ENCODE results near the gene CD180.

CD180 gene

DNA sequence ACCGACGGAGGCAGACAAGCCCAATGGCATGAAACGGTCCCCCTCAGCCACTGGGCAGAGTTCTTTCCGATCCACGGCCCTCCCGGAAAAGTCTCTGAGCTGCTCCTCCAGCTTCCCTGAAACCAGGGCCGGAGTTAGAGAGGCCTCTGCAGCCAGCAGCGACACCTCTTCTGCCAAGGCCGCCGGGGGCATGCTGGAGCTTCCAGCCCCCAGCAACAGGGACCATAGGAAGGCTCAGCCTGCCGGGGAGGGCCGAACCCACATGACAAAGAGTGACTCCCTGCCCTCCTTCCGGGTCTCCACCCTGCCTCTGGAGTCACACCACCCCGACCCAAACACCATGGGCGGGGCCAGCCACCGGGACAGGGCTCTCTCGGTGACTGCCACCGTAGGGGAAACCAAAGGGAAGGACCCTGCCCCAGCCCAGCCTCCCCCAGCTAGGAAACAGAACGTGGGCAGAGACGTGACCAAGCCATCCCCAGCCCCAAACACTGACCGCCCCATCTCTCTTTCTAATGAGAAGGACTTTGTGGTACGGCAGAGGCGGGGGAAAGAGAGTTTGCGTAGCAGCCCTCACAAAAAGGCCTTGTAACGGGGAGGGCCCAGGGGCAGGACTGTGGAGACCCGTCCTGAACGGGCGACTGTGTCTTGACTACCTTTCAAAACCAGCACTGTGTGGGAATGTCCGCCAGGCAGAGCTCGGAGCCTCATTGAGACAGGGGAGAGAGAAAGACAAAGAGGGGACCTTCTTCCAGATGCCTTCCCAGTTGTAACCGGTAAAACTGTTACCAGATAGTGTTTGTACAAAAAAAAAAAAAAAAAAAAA is 29.9 kb downstream of the CD180 start:
- TF ChIP-seq TAF1 (IDR thresholded peaks at IDR 0.05; ENCODE audit: borderline replicate concordance, insufficient read depth, low read length) = no peak
- TF ChIP-seq SIN3A (IDR thresholded peaks at IDR 0.05; ENCODE audit: borderline replicate concordance, insufficient read depth, low read length) = no peak
- no peak for TF ChIP-seq POLR2AphosphoS5 (IDR thresholded peaks at IDR 0.05; ENCODE audit: low read depth, low read length)
- TF ChIP-seq, protein P1, sequence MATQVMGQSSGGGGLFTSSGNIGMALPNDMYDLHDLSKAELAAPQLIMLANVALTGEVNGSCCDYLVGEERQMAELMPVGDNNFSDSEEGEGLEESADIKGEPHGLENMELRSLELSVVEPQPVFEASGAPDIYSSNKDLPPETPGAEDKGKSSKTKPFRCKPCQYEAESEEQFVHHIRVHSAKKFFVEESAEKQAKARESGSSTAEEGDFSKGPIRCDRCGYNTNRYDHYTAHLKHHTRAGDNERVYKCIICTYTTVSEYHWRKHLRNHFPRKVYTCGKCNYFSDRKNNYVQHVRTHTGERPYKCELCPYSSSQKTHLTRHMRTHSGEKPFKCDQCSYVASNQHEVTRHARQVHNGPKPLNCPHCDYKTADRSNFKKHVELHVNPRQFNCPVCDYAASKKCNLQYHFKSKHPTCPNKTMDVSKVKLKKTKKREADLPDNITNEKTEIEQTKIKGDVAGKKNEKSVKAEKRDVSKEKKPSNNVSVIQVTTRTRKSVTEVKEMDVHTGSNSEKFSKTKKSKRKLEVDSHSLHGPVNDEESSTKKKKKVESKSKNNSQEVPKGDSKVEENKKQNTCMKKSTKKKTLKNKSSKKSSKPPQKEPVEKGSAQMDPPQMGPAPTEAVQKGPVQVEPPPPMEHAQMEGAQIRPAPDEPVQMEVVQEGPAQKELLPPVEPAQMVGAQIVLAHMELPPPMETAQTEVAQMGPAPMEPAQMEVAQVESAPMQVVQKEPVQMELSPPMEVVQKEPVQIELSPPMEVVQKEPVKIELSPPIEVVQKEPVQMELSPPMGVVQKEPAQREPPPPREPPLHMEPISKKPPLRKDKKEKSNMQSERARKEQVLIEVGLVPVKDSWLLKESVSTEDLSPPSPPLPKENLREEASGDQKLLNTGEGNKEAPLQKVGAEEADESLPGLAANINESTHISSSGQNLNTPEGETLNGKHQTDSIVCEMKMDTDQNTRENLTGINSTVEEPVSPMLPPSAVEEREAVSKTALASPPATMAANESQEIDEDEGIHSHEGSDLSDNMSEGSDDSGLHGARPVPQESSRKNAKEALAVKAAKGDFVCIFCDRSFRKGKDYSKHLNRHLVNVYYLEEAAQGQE (IDR thresholded peaks at IDR 0.05; ENCODE audit: insufficient read depth in 1 of 2, low read depth in 2 of 2, low read length in 2 of 2) = no peak
- TF ChIP-seq FOXP2 (optimal IDR thresholded peaks at IDR 0.05; ENCODE audit: borderline replicate concordance, extremely low read depth, extremely low read length, insufficient read depth) = no peak

DNA sequence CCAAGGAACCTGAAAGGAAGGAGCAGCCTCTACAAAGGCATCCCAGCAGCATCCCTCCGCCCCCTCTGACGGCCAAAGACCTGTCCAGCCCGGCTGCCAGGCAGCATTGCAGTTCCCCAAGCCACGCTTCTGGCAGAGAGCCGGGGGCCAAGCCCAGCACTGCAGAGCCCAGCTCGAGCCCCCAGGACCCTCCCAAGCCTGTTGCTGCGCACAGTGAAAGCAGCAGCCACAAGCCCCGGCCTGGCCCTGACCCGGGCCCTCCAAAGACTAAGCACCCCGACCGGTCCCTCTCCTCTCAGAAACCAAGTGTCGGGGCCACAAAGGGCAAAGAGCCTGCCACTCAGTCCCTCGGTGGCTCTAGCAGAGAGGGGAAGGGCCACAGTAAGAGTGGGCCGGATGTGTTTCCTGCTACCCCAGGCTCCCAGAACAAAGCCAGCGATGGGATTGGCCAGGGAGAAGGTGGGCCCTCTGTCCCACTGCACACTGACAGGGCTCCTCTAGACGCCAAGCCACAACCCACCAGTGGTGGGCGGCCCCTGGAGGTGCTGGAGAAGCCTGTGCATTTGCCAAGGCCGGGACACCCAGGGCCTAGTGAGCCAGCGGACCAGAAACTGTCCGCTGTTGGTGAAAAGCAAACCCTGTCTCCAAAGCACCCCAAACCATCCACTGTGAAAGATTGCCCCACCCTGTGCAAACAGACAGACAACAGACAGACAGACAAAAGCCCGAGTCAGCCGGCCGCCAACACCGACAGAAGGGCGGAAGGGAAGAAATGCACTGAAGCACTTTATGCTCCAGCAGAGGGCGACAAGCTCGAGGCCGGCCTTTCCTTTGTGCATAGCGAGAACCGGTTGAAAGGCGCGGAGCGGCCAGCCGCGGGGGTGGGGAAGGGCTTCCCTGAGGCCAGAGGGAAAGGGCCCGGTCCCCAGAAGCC is 30.8 kb downstream of the CD180 start:
- TF ChIP-seq TAF1 (IDR thresholded peaks at IDR 0.05; ENCODE audit: borderline replicate concordance, insufficient read depth, low read length) = no peak
- TF ChIP-seq, protein P1 (IDR thresholded peaks at IDR 0.05; ENCODE audit: insufficient read depth in 1 of 2, low read depth in 2 of 2, low read length in 2 of 2) = no peak
- TF ChIP-seq POLR2AphosphoS5 (IDR thresholded peaks at IDR 0.05; ENCODE audit: low read depth, low read length) = no peak
- no peak for TF ChIP-seq SIN3A (IDR thresholded peaks at IDR 0.05; ENCODE audit: borderline replicate concordance, insufficient read depth, low read length)
- TF ChIP-seq FOXP2 (optimal IDR thresholded peaks at IDR 0.05; ENCODE audit: borderline replicate concordance, extremely low read depth, extremely low read length, insufficient read depth) = no peak

DNA sequence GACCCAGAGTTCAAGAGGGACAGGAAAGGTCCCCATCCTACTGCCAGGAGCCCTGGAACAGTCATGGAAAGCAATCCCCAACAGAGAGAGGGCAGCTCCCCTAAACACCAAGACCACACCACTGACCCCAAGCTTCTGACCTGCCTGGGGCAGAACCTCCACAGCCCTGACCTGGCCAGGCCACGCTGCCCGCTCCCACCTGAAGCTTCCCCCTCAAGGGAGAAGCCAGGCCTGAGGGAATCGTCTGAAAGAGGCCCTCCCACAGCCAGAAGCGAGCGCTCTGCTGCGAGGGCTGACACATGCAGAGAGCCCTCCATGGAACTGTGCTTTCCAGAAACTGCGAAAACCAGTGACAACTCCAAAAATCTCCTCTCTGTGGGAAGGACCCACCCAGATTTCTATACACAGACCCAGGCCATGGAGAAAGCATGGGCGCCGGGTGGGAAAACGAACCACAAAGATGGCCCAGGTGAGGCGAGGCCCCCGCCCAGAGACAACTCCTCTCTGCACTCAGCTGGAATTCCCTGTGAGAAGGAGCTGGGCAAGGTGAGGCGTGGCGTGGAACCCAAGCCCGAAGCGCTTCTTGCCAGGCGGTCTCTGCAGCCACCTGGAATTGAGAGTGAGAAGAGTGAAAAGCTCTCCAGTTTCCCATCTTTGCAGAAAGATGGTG is 31.6 kb downstream of the CD180 start:
- TF ChIP-seq POLR2AphosphoS5 (IDR thresholded peaks at IDR 0.05; ENCODE audit: low read depth, low read length) (no peak), TAF1 (IDR thresholded peaks at IDR 0.05; ENCODE audit: borderline replicate concordance, insufficient read depth, low read length) (no peak), SIN3A (IDR thresholded peaks at IDR 0.05; ENCODE audit: borderline replicate concordance, insufficient read depth, low read length) (no peak), FOXP2 (optimal IDR thresholded peaks at IDR 0.05; ENCODE audit: borderline replicate concordance, extremely low read depth, extremely low read length, insufficient read depth) (no peak)
- TF ChIP-seq, protein P1 (IDR thresholded peaks at IDR 0.05; ENCODE audit: insufficient read depth in 1 of 2, low read depth in 2 of 2, low read length in 2 of 2) = no peak

DNA sequence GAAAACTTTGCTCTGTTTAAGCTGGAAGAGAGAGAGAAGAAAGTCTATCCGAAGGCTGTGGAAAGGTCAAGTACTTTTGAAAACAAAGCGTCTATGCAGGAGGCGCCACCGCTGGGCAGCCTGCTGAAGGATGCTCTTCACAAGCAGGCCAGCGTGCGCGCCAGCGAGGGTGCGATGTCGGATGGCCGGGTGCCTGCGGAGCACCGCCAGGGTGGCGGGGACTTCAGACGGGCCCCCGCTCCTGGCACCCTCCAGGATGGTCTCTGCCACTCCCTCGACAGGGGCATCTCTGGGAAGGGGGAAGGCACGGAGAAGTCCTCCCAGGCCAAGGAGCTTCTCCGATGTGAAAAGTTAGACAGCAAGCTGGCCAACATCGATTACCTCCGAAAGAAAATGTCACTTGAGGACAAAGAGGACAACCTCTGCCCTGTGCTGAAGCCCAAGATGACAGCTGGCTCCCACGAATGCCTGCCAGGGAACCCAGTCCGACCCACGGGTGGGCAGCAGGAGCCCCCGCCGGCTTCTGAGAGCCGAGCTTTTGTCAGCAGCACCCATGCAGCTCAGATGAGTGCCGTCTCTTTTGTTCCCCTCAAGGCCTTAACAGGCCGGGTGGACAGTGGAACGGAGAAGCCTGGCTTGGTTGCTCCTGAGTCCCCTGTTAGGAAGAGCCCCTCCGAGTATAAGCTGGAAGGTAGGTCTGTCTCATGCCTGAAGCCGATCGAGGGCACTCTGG is 32.6 kb downstream of the CD180 start:
- TF ChIP-seq POLR2AphosphoS5 (IDR thresholded peaks at IDR 0.05; ENCODE audit: low read depth, low read length) = no peak
- no peak for TF ChIP-seq TAF1 (IDR thresholded peaks at IDR 0.05; ENCODE audit: borderline replicate concordance, insufficient read depth, low read length)
- TF ChIP-seq, protein P1 (IDR thresholded peaks at IDR 0.05; ENCODE audit: insufficient read depth in 1 of 2, low read depth in 2 of 2, low read length in 2 of 2) = no peak
- TF ChIP-seq FOXP2 (optimal IDR thresholded peaks at IDR 0.05; ENCODE audit: borderline replicate concordance, extremely low read depth, extremely low read length, insufficient read depth) = no peak
- no peak for TF ChIP-seq SIN3A (IDR thresholded peaks at IDR 0.05; ENCODE audit: borderline replicate concordance, insufficient read depth, low read length)
